H1 (cell line): Measurements from ENCODE around the gene DMXL1. TPM values are rescaled to one million over a fixed set of nuclear protein-coding genes. Genes with fewer than 3 reads are reported as not detected.

Source experiments
- CTCF ChIA-PET: fragments of 300-600 bp; sonication (Branson Sonifier 250); formaldehyde crosslinking; loops from one replicate; lab custom pipeline; 2021; ENCODE audit not compliant: partially characterized antibody; lab: Charles Lee
- POLR2A ChIA-PET: fragments of 300-600 bp; sonication (Branson Sonifier 250); formaldehyde crosslinking; loops from one replicate; lab custom pipeline; 2021; ENCODE audit warnings: inconsistent platforms; ENCODE audit not compliant: partially characterized antibody; lab: Charles Lee
- DNase-seq, 2 experiments: peaks; one replicate each; pipeline versions ENCODE4 v3.0.0 to v3.0.0-alpha.2; 2010 to 2022; ENCODE audit warnings: low spot score in 2 of 2, low read depth in 1 of 2, mixed read lengths in 1 of 2
- FAIRE-seq: peaks from 2 replicates; lab custom pipeline; 2011; peaks lifted over from hg19 to GRCh38; lab: Jason Lieb, UNC
- H2AFZ ChIP-seq: 2 replicates; pipeline ENCODE4 v1.8.1; 2012; ENCODE audit warnings: low read length, inconsistent platforms
- H2AK5ac ChIP-seq: 2 replicates; pipeline ENCODE4 v1.6.1; 2013; ENCODE audit warnings: low read depth, low read length
- H2BK120ac ChIP-seq: replicated peaks from 2 replicates; pipeline ENCODE3; 2013; ENCODE audit warnings: low read depth, low read length, inconsistent platforms
- H2BK12ac ChIP-seq: 2 replicates; pipeline ENCODE4 v1.6.1; 2013; ENCODE audit warnings: low read depth, low read length
- H2BK15ac ChIP-seq: 2 replicates; pipeline ENCODE4 v1.6.1; 2013; ENCODE audit warnings: low read length
- H2BK20ac ChIP-seq: 2 replicates; pipeline ENCODE4 v1.6.1; 2013; ENCODE audit warnings: low read length
- H2BK5ac ChIP-seq: 2 replicates; pipeline ENCODE4 v1.6.1; 2013; ENCODE audit warnings: low read depth, low read length
- H3K14ac ChIP-seq: 2 replicates; pipeline ENCODE4 v1.6.1; 2013; ENCODE audit warnings: inconsistent platforms; ENCODE audit not compliant: insufficient read length
- H3K18ac ChIP-seq: 2 replicates; pipeline ENCODE4 v1.6.1; 2013; ENCODE audit warnings: low read length; ENCODE audit errors: extremely low read depth
- H3K23ac ChIP-seq: 2 replicates; pipeline ENCODE4 v1.6.1; 2013; ENCODE audit warnings: inconsistent platforms; ENCODE audit not compliant: insufficient read length
- H3K23me2 ChIP-seq: 2 replicates; pipeline ENCODE4 v1.6.1; 2013; ENCODE audit warnings: low read depth, low read length
- H3K27ac ChIP-seq: 2 replicates; pipeline ENCODE4 v1.6.1; 2011; ENCODE audit warnings: low read depth, low read length, inconsistent platforms
- H3K27me3 ChIP-seq, 4 experiments: replicated peaks in 1 of 4; 1 replicate in 1 of 4; 2 replicates in 3 of 4; pipeline versions ENCODE4 v1.6.1 to v1.8.1; 2011 to 2013; ENCODE audit warnings: low read length in 3 of 4, mild to moderate bottlenecking in 3 of 4, inconsistent platforms in 2 of 4, mixed read lengths in 2 of 4, moderate library complexity in 1 of 4; ENCODE audit not compliant: control insufficient read depth in 3 of 4, insufficient read depth in 3 of 4; ENCODE audit errors: extremely low read depth in 1 of 4
- H3K36me3 ChIP-seq, 4 experiments: 2 replicates each; pipeline versions ENCODE4 v1.6.1 to v1.8.1; 2011 to 2013; ENCODE audit warnings: mild to moderate bottlenecking in 4 of 4, low read length in 3 of 4, moderate library complexity in 2 of 4, control low read depth in 1 of 4, inconsistent platforms in 1 of 4; ENCODE audit not compliant: insufficient read depth in 4 of 4, control insufficient read depth in 2 of 4
- H3K4ac ChIP-seq: replicated peaks from 2 replicates; pipeline ENCODE3; 2013; ENCODE audit warnings: low read length, low read depth, mixed read lengths, inconsistent platforms; ENCODE audit not compliant: insufficient read length
- H3K4me1 ChIP-seq, 4 experiments: replicated peaks in 1 of 4; 1 replicate in 1 of 4; 2 replicates in 3 of 4; pipeline versions ENCODE4 v1.6.1 to v1.8.1; 2011 to 2013; ENCODE audit warnings: low read length in 3 of 4, inconsistent platforms in 2 of 4, mixed read lengths in 1 of 4; ENCODE audit not compliant: insufficient read depth in 4 of 4, control insufficient read depth in 3 of 4
- H3K4me2 ChIP-seq, 2 experiments: 2 replicates each; pipeline versions ENCODE4 v1.6.1 to v1.8.1; 2011 to 2013; ENCODE audit warnings: low read depth in 2 of 2, low read length in 2 of 2, control low read depth in 1 of 2, inconsistent platforms in 1 of 2, mild to moderate bottlenecking in 1 of 2; ENCODE audit not compliant: insufficient read depth in 1 of 2
- H3K4me3 ChIP-seq, 4 experiments: fragments of 200-600, 300-600 bp in 1 of 4; sonication (generic), shearing (Covaris generic), sonication (Bioruptor Twin) in 1 of 4; 2 replicates each; pipeline versions ENCODE4 v1.5.1 to v1.8.1; 2011 to 2016; ENCODE audit warnings: low read length in 4 of 4, low read depth in 3 of 4, control low read depth in 2 of 4, inconsistent platforms in 2 of 4, mild to moderate bottlenecking in 2 of 4, mixed read lengths in 1 of 4, moderate library complexity in 1 of 4; ENCODE audit not compliant: insufficient read depth in 2 of 4; ENCODE audit errors: extremely low read depth in 1 of 4
- H3K56ac ChIP-seq: replicated peaks from 2 replicates; pipeline ENCODE3; 2013; ENCODE audit warnings: low read depth, mild to moderate bottlenecking, mixed read lengths, low read length, inconsistent platforms; ENCODE audit not compliant: insufficient read length
- H3K79me1 ChIP-seq: 2 replicates; pipeline ENCODE4 v1.6.1; 2013; ENCODE audit warnings: low read depth, low read length, control low read depth
- H3K79me2 ChIP-seq, 2 experiments: 2 replicates each; pipeline versions ENCODE4 v1.6.1 to v1.8.1; 2012 to 2013; ENCODE audit warnings: low read length in 2 of 2, mild to moderate bottlenecking in 2 of 2, inconsistent platforms in 1 of 2; ENCODE audit not compliant: insufficient read depth in 2 of 2, control insufficient read depth in 1 of 2
- H3K9ac ChIP-seq, 4 experiments: replicated peaks in 1 of 4; 1 replicate in 1 of 4; 2 replicates in 3 of 4; pipeline versions ENCODE4 v1.6.1 to v1.8.1; 2011 to 2013; ENCODE audit warnings: low read depth in 3 of 4, low read length in 3 of 4, control low read depth in 2 of 4, mild to moderate bottlenecking in 2 of 4, moderate library complexity in 2 of 4, inconsistent platforms in 1 of 4; ENCODE audit errors: extremely low read depth in 1 of 4
- H3K9me3 ChIP-seq, 2 experiments: 2 replicates each; pipeline versions ENCODE4 v1.6.1 to v1.8.1; 2012 to 2013; ENCODE audit warnings: mild to moderate bottlenecking in 2 of 2, moderate library complexity in 2 of 2, control low read depth in 1 of 2, inconsistent platforms in 1 of 2, low read depth in 1 of 2, low read length in 1 of 2, mixed read lengths in 1 of 2; ENCODE audit not compliant: insufficient read depth in 2 of 2
- H4K20me1 ChIP-seq, 2 experiments: replicated peaks in 1 of 2; 2 replicates each; pipeline versions ENCODE3 to v1.8.1; 2011 to 2013; ENCODE audit warnings: inconsistent platforms in 2 of 2, low read length in 2 of 2, mild to moderate bottlenecking in 1 of 2; ENCODE audit not compliant: insufficient read depth in 2 of 2, control insufficient read depth in 1 of 2
- H4K5ac ChIP-seq: 2 replicates; pipeline ENCODE4 v1.6.1; 2013; ENCODE audit warnings: low read length, low read depth, mixed read lengths, inconsistent platforms; ENCODE audit not compliant: insufficient read length
- H4K8ac ChIP-seq: 2 replicates; pipeline ENCODE4 v1.8.0; 2013; ENCODE audit warnings: mild to moderate bottlenecking, moderate library complexity, low read length, inconsistent platforms; ENCODE audit not compliant: insufficient read depth; ENCODE audit errors: extremely low read depth
- H4K91ac ChIP-seq: replicated peaks from 2 replicates; pipeline ENCODE3; 2013; ENCODE audit warnings: low read length, mixed read lengths, inconsistent platforms; ENCODE audit not compliant: insufficient read length
- EZH2 ChIP-seq: fragments of 200-600 bp; sonication (generic); IDR thresholded peaks from 2 replicates; pipeline ENCODE4 v1.7.1; 2012; ENCODE audit warnings: low read depth, mild to moderate bottlenecking, moderate library complexity, low read length, inconsistent platforms; ENCODE audit not compliant: severe bottlenecking
- GABPA ChIP-seq: IDR thresholded peaks from 2 replicates; pipeline ENCODE4 v1.6.1; 2011; ENCODE audit warnings: mild to moderate bottlenecking, low read length, moderate library complexity, borderline replicate concordance; ENCODE audit not compliant: insufficient read depth
- KDM4A ChIP-seq: IDR thresholded peaks from one replicate; pipeline ENCODE4 v1.7.1; 2012; ENCODE audit warnings: low read depth, mild to moderate bottlenecking, moderate library complexity, low read length, inconsistent platforms; ENCODE audit not compliant: severe bottlenecking
- SP4 ChIP-seq: IDR thresholded peaks from 2 replicates; pipeline ENCODE4 v1.6.1; 2012; ENCODE audit warnings: low read length, inconsistent platforms
- TAF7 ChIP-seq: optimal IDR thresholded peaks from 2 replicates; pipeline ENCODE3; 2011; ENCODE audit warnings: low read depth, mild to moderate bottlenecking, inconsistent platforms, low read length, moderate library complexity, borderline replicate concordance
- WGBS, 2 experiments: shearing (Covaris generic) in 1 of 2; methylation state at CpG; one replicate each; pipeline versions ENCODE4 v1.1.6 to v1.1.7; 2013 to 2015; ENCODE audit warnings: low lambda C conversion rate in 2 of 2, mixed read lengths in 2 of 2, inconsistent platforms in 1 of 2, low coverage in 1 of 2, missing lambda C conversion rate in 1 of 2; ENCODE audit not compliant: insufficient replicate concordance in 2 of 2, insufficient coverage in 1 of 2, insufficient read length in 1 of 2; ENCODE audit errors: extremely low coverage in 1 of 2, missing lambda C conversion rate in 1 of 2; 5-methylcytosine and 5-hydroxymethylcytosine counted together
- polyA plus RNA-seq, 7 experiments: library from polyadenylated mRNA; depleted of rRNA in 3 of 7; stranded (reverse) in 5 of 7; unstranded in 2 of 7; fragments of >200 nt in 5 of 7; fragments of 200-250 nt in 2 of 7; gene quantifications; 1 replicate in 5 of 7; 2 replicates in 1 of 7; 4 replicates in 1 of 7; pipeline versions ENCODE4 v1.2.1 to v1.2.3, GENCODE V29; 2011 to 2013; ENCODE audit warnings: missing spikeins in 2 of 7, mixed read lengths in 2 of 7
- total RNA-seq: library from RNA; stranded (reverse); fragmentation: NEBNext Ultra II Directional; extraction: Animal tissue kit (Norgen Biotek cat#: 25700); gene quantifications from 2 replicates; pipeline ENCODE4 v1.2.1, GENCODE V29; 2021
- TF ChIP-seq, protein P1 (sequence below): IDR thresholded peaks from 2 replicates; pipeline ENCODE4 v1.6.1; 2011; ENCODE audit warnings: low read length, improper control_type of control experiment
- TF ChIP-seq, protein P2 (sequence below): IDR thresholded peaks from 2 replicates; pipeline ENCODE4 v1.6.1; 2012; ENCODE audit warnings: inconsistent platforms

DMXL1 gene
- total and polyA plus RNA-seq, 2 of the 8 experiments (the other 6 are each of a cell fraction or from before 2014, with no cell fraction given): 10.1 to 43.9 TPM

DNA sequence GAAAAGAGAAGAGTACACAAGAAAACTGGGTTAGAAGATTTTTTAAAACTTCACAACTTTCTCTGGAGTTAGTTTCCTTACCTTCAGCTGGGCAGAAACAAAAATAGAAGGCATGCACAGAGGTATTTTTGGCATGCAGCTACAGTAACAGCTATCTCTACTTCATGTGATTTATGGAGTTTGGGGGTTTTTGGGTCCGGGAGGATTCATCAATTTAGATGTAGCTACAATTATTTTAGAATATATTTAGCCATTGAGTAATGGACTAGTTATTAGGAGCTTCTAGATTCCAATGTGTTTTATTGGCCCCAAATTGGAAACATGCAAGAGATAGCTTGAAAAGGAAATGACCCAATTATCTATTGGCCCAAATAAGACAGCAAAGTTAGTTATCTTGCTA is 193.3 kb downstream of the DMXL1 start:
- Histone ChIP-seq H3K23me2 (peaks cover 7% of the 10 kb centered on the region), H3K4me1 (peaks cover 0 to 3% (median 0%) of the 10 kb centered on the region in 4 experiments; a peak in 1 of 7 replicates), H3K14ac (no peak overlapping the region)
- TF ChIP-seq SP4 (no peak), EZH2 (no peak), GABPA (no peak), TAF7 (no peak), KDM4A (no peak)
- TF ChIP-seq, protein P1, sequence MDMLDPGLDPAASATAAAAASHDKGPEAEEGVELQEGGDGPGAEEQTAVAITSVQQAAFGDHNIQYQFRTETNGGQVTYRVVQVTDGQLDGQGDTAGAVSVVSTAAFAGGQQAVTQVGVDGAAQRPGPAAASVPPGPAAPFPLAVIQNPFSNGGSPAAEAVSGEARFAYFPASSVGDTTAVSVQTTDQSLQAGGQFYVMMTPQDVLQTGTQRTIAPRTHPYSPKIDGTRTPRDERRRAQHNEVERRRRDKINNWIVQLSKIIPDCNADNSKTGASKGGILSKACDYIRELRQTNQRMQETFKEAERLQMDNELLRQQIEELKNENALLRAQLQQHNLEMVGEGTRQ: no peak
- TF ChIP-seq, protein P2, sequence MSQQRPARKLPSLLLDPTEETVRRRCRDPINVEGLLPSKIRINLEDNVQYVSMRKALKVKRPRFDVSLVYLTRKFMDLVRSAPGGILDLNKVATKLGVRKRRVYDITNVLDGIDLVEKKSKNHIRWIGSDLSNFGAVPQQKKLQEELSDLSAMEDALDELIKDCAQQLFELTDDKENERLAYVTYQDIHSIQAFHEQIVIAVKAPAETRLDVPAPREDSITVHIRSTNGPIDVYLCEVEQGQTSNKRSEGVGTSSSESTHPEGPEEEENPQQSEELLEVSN: no peak
- TF ChIP-seq, all 59 proteins: peak for 0
- no peak for DNase-seq
- Histone ChIP-seq H3K27me3 (peaks cover 0 to 1% (median 0%) of the 10 kb centered on the region in 4 experiments; a peak in 2 of 7 replicates), H3K79me2 (no peaks in the 10 kb centered on the region), H2BK15ac (no peak overlapping the region), H3K27ac (no peak overlapping the region), H3K36me3 (no peaks in the 10 kb centered on the region), H3K18ac (no peak overlapping the region), H4K8ac (no peak overlapping the region), H4K5ac (no peak overlapping the region), H4K91ac (no peak overlapping the region), H4K20me1 (no peaks in the 10 kb centered on the region), H2BK20ac (no peak overlapping the region), H2AFZ (no peak overlapping the region), H3K4ac (no peak overlapping the region), H3K4me2 (no peak overlapping the region), H3K23ac (no peak overlapping the region), H2BK120ac (no peak overlapping the region), H2AK5ac (no peak overlapping the region), H3K9ac (no peak overlapping the region), H2BK5ac (no peak overlapping the region), H3K56ac (no peak overlapping the region), H3K4me3 (no peak overlapping the region), H2BK12ac (no peak overlapping the region), H3K9me3 (no peaks in the 10 kb centered on the region; a peak in 1 of 4 replicates), H3K79me1 (no peaks in the 10 kb centered on the region)
- no peak for FAIRE-seq
- ChIA-PET CTCF (interaction anchor here (0.8 to 2.7 kb wide), 4 partner anchors 9 to 148 kb away, joined by 3 to 11 read pairs (median 4); no protein-coding TSS in a partner anchor), POLR2A (interaction anchor here (1.2 kb wide), 1 partner anchor 9 kb away, joined by 4 read pairs; no protein-coding TSS in a partner anchor)
- 0% methylated on average over 1 of the region's 1 CpG; no CpG with 5 or more reads in 1 of the 2 experiments for WGBS, 2 experiments
